ENCODE results near the gene SH3PXD2A. TPM values are rescaled to one million over a fixed set of nuclear protein-coding genes. Genes with fewer than 3 reads are reported as not detected.

Gene SH3PXD2A
- total and polyA plus RNA-seq, 9 of the 15 experiments (the other 6 are each of a cell fraction or from before 2014, with no cell fraction given), result 0.41 to 9.3 (median 2.5) TPM

- Histone ChIP-seq H3K4me1 (replicated peaks in 1 of 2; ENCODE audit: control insufficient read depth in 2 of 2, insufficient read depth in 2 of 2, low read length in 2 of 2) (peaks cover 0 to 6% of the 10 kb centered on the region in 2 experiments; a peak in 3 of 5 replicates), H4K20me1 (replicated peaks; ENCODE audit: control insufficient read depth, insufficient read depth, low read length) (no peaks in the 10 kb centered on the region; the same call in 1 of the 2 replicates), H3K27me3 (ENCODE audit: control insufficient read depth in 2 of 2, insufficient read depth in 2 of 2, low read length in 2 of 2) (no peaks in the 10 kb centered on the region), H3K27ac (ENCODE audit: extremely low read depth, low read depth, low read length) (no peak overlapping the region), H3K79me2 (ENCODE audit: control insufficient read depth, insufficient read depth, low read length) (no peaks in the 10 kb centered on the region), H3K9ac (ENCODE audit: insufficient read depth in 1 of 2, low read depth in 2 of 2, low read length in 2 of 2) (peak overlapping the region in 1 of 2 experiments; percentile 9; a peak in 1 of 4 replicates), H2AFZ (ENCODE audit: low read depth, low read length) (no peak overlapping the region), H3K4me3 (no peak overlapping the region), H3K4me2 (ENCODE audit: insufficient read depth, low read length) (no peak overlapping the region), H3K9me1 (ENCODE audit: control insufficient read depth, insufficient read depth, low read length) (no peaks in the 10 kb centered on the region), H3K9me3 (replicated peaks; ENCODE audit: control insufficient read depth, insufficient read depth, low read depth, low read length) (no peaks in the 10 kb centered on the region), H3K36me3 (ENCODE audit: control insufficient read depth, insufficient read depth, low read length) (0 out of 3 replicates have a peak, but pooled peaks cover 3% of the 10 kb centered on the region)
- ChIA-PET POLR2A (no interaction called here), CTCF (ENCODE audit: low intra/inter-chr PET ratio) (no interaction called here)
- 58% methylated on average over 11 of the region's 12 CpGs for WGBS (ENCODE audit: insufficient coverage, low coverage, missing lambda C conversion rate)
- no peak for FAIRE-seq
- no peak for ATAC-seq
- no TSS peak for BruUV-seq (replicated peaks)
- in situ Hi-C loops (cut with MboI) (no loop called here), intact Hi-C loops (cut with micrococcal nuclease) (no loop called here)
- no peak for DNase-seq (ENCODE audit: extremely low read depth in 1 of 4, low spot score in 3 of 4)
- no peak for TF ChIP-seq TBP (optimal IDR thresholded peaks at IDR 0.05; ENCODE audit: low read depth, low read length)
- no peak for TF ChIP-seq ESRRA (IDR thresholded peaks at IDR 0.05; ENCODE audit: borderline replicate concordance, low read depth)
- TF ChIP-seq MEF2D (tag; conservative IDR thresholded peaks at IDR 0.05; ENCODE audit: low read depth), result no peak
- no peak for TF ChIP-seq L3MBTL2 (IDR thresholded peaks at IDR 0.05)
- TF ChIP-seq MNT (conservative IDR thresholded peaks at IDR 0.05), result no peak
- TF ChIP-seq MYNN (IDR thresholded peaks at IDR 0.05), result no peak
- no peak for TF ChIP-seq MYNN (CRISPR knock-in tag; IDR thresholded peaks at IDR 0.05)
- no peak for TF ChIP-seq ZNF280B (CRISPR knock-in tag; IDR thresholded peaks at IDR 0.05)
- peak; percentile 31; the same call in 1 of the 2 replicates for TF ChIP-seq ATF3 (IDR thresholded peaks at IDR 0.05)
- no peak for TF ChIP-seq ATF3 (CRISPR knock-in tag; conservative IDR thresholded peaks at IDR 0.05)
- no peak for TF ChIP-seq ZNF79 (CRISPR knock-in tag; IDR thresholded peaks at IDR 0.05; ENCODE audit: low read depth)
- TF ChIP-seq SMARCB1 (IDR thresholded peaks at IDR 0.05; ENCODE audit: insufficient read length, low read depth), result no peak
- TF ChIP-seq EP400 (IDR thresholded peaks at IDR 0.05), result no peak
- no peak for TF ChIP-seq ZBTB5 (IDR thresholded peaks at IDR 0.05)
- TF ChIP-seq SIRT6 (IDR thresholded peaks at IDR 0.05; ENCODE audit: low read depth, low read length), result no peak
- no peak for TF ChIP-seq ZFP36 (IDR thresholded peaks at IDR 0.05; ENCODE audit: low read depth, low read length, partially characterized antibody)
Observed at GRCh38 chr10:103645141-103646054, 210.0 kb downstream of the SH3PXD2A start.

All from K562 (cell line).